C4-2B (cell line): Measurements from ENCODE around the gene BPIFA1.

ENCODE experiments used
- H3K27ac ChIP-seq: fragments of 450-650 bp; 2 replicates; pipeline ENCODE4 v1.5.1; 2017
- CTCF ChIP-seq: fragments of 450-650 bp; conservative IDR thresholded peaks from 2 replicates; pipeline ENCODE4 v1.5.1; 2017; ENCODE audit warnings: mild to moderate bottlenecking
- ZFX ChIP-seq: fragments of 450-650 bp; IDR thresholded peaks from 2 replicates; pipeline ENCODE4 v1.6.1; 2017

The BPIFA1 gene

GRCh38 chr20:33239418-33239817, 3.6 kb downstream of the BPIFA1 start:
- TF ChIP-seq CTCF (no peak), ZFX (no peak)

GRCh38 chr20:33239979-33240736, 4.4 kb downstream of the BPIFA1 start:
- TF ChIP-seq CTCF: no peak
- TF ChIP-seq ZFX: no peak
- no peak overlapping the region for H3K27ac ChIP-seq

More at GRCh38 chr20:33239418-33239817, 3.6 kb downstream of the BPIFA1 start:
- H3K27ac ChIP-seq: no peak overlapping the region

- no peak overlapping the region for H3K27ac ChIP-seq
- TF ChIP-seq CTCF (no peak), ZFX (no peak)
These were observed 5.1 kb downstream of the BPIFA1 start for GRCh38 chr20:33240923-33241322.

GRCh38 chr20:33242319-33243100, 6.7 kb downstream of the BPIFA1 start:
- H3K27ac ChIP-seq: no peak overlapping the region
- no peak for TF ChIP-seq ZFX
- no peak for TF ChIP-seq CTCF

GRCh38 chr20:33246077-33246476, 10.3 kb downstream of the BPIFA1 start:
- TF ChIP-seq ZFX (no peak), CTCF (no peak)
- no peak overlapping the region for H3K27ac ChIP-seq

GRCh38 chr20:33249456-33249855, 13.7 kb downstream of the BPIFA1 start:
- no peak overlapping the region for H3K27ac ChIP-seq
- no peak for TF ChIP-seq CTCF
- no peak for TF ChIP-seq ZFX

GRCh38 chr20:33250666-33251065, 14.9 kb downstream of the BPIFA1 start:
- no peak overlapping the region for H3K27ac ChIP-seq
- TF ChIP-seq ZFX (no peak), CTCF (no peak)
